NCI-H748 (cell line): ENCODE results near the gene JADE2.
A peak's percentile ranks its signal among the peaks of the same experiment; 100 is the strongest.

Experiments
- DNase-seq: peaks from one replicate; lab custom pipeline; 2025; ENCODE audit not compliant: unreplicated experiment; lab: John Stamatoyannopoulos, UW

The JADE2 gene

DNA sequence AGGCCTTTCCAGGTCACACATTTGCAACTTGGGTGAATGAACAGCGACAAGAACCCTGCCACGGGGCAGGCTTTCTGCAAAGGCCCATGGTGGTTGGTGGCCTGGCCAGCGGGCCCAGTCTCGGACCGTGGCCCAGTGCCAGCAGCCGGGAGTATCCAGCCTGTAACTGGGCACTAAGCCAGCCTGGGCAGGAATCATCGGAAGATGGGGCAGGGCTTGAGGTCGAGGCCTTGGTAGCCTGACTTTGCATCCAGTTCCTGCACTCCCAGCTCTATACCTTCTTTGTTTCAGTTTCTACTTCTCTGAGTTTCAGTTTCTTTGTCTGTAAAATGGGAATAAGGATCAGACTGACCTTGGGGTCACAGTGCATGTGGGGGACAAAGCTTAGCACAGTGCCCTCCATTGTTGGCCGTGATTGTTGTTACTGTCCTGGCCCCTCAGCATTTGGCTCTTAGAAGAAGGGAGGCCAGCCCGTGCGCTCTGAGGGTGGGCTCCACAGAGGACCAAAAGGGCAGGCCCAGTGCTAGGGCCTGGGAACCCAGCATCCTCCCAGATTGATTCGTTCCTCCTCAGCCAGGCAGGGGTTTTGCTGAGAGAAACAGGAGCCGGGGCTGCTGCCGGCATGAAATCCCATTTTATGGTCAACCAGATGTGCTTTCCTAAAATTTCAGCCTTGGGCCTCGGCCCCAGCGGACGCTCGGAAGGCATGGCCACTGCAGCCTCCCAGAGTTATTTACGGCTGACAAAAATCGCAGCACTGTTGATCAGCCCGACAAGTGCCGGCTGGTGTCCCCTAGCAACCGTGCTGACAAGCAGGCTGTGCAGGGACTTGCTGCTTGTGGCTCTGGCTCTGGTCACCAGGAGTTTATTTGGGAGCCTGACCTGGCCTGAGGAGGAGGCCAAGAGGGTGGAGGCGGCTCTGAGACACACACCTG is 43.6 kb downstream of the JADE2 start:
- DNase-seq = no peak

DNA sequence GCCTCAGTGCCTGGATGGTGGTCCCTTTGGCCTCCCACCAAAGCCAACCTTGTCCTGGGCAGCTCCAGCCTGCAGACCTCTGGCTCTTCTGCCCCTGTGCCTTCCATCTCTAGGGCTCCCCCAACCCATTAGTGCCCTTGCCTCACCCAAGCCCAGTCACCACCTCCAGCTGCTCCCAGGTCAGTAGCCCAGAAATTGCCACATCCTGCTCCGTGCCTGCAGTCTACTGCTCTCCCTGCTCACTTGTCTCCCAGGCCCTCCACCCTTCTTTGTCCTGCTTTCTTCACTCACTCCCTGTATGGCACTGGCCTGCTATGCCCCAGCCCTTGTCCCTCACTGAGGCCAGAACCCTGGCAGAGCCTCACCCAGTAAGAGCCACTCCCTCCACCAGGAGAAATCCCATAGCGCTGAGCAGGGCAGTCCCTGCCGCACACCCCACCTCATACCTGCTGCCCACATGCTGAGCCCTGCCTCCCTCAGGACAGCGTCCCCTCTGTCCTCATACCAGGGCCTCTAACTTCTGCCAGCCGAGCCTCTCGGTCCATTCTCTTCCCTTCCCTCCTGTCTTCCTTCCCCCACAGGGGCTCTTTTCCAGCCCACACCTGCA is 44.4 kb downstream of the JADE2 start:
- DNase-seq = no peak

DNA sequence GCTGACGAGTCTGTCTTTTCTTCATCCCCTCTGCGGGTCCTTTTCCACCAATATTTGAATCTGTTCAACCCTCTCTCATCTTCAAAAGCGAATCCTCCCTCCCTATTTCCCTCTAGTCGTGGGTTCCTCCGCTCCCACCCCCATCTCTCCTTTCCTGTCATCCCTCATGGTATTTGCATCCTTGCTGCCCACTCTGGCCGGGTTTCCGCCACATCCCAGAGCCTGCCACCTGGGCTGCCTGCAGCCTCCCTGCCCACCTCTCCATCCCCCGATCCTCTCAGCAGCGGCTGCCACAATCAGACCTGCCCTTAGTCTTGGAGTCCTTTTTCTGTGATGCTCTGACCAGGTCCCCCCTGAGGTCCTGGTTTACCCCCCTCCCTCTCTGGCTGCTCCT is 44.9 kb downstream of the JADE2 start:
- DNase-seq = no peak

DNA sequence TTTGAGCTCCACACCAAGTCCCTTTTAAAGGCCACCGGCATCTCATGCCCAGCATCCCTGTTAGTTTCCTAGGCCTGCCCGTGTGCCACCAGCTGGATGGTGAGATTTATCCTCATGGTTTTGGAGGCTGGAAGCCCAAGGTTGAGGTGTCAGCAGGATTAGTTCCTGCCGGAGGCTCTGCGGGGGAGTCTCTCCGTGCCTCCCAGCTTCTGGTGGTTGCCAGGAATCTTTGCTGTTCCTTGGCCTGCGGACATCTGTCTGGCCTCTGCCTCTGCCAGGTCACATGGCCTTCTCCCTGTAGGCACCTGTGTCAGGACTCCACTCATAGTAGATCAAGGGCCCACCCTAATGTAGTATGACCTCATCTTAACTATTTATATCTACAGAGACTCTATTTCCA is 45.4 kb downstream of the JADE2 start:
- no peak for DNase-seq

DNA sequence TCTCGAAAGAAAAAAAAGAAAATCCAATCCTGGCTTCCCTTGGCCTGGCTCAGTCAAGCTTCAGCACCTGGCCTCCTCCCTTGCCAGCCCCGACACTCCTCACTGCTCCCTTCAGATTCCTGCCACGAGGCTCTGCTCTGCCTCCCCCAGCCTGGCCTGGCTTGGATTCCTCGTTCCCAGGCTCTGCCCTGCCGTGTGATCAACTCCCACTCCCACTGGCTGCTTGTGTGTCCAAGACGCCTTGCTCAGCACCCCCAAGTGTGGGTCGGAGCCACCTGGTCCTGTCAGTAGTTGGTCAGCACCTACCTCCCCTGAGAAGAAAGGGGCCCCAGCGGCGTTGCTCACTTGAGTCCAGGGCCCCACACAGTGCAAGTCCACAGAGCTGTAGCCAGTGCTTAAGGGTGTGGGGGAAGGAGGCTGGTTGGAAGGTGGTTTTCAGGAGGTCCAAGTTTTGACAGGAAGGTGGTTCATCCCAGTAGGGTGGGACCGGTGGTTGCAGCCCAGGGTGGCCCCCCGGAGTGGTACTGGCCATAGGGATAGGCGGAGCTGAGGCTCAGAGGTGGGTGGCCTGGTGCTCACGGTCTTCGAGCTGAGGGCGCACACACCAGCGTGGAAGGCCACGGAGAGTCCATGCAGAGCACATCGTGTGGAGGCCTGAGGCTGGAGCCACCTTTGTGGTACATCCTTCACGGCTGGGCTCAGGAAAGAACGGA is 46.4 kb downstream of the JADE2 start:
- no peak for DNase-seq

DNA sequence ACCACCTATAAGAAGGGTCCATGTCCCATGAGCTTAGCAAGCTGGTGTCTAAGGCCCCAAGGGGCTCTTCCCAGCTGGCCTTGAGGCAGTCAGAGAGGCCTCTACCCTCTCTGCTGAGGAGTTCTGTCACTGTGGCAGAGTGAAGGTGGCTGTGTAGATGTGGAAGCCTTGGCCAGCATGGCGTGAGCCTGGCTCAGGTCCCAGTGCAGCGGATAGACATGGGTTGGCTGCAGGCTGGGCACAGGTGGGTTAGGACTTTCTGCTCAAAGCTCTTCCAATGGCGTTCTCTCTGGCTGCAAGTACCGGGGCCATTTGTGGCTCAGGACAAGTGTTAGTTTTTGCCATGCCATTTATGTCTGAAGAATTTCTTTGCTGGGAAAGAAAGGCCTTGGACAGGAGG is 47.3 kb downstream of the JADE2 start:
- no peak for DNase-seq

DNA sequence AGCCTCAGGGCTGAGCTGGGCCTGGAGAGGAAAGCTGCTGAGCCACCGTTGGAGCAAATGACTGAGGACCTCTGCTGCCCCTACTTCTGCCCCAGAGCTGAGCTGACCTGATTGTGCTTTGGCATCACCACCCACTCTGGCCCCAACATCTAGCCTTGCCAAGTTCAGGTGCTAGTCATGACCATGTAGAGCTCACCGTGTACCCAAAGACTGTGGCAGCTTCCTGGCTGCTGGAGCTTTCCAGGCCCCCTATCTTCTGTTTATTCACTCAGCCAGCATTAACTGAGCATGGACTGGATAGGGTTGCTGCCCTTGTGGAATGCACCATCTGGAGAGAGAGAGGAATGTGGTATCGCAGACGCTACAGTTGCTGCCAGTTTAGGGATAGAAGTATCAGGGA is 49.1 kb downstream of the JADE2 start:
- DNase-seq = no peak

DNA sequence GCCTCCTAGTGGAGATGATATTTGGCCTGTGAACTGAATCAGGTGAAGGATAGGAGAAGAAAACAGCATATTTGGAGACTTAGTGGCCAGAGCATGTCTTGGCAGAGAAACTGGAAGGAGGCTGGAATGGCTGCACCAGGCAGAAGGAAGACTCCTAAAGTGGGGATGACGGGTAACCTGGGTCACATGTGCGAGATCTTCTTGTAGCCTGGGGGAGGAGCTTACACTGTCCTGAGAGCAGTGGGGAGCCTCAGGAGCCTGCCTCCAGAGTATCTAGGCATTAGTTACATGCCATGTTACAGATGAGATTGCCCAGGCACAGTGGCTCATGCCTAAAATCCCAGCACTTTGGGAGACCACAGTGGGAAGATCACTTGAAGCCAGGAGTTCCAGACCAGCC is 49.8 kb downstream of the JADE2 start:
- no peak for DNase-seq

DNA sequence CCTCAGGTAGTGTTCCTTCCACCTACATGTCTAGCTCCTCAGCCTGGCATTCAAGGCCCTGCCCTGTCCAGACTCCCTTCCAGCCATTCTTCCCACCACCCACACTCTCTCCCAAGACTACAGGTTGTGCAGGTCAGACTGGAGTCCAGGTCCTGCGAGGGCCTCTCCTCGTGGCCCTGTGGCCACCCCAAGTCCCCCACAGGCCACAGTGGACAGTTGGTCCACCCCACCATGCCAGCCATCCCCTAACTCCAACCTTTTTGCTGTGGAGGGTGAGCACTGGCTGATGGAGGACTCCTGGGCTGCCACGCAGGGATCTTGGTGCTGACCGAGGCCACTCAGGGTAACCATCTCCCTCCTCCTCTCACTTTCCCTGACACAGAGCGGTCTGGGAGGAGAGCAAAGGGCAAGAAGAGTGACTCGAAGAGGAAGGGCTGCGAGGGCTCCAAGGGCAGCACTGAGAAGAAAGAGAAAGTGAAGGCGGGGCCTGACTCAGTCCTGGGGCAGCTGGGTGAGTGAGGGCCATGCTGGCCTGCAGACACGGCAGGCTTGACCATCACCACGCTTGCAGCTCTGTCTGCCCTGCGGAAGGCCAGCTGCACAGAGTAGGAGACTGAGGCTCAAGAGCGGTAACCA is 51.0 kb downstream of the JADE2 start:
- no peak for DNase-seq

DNA sequence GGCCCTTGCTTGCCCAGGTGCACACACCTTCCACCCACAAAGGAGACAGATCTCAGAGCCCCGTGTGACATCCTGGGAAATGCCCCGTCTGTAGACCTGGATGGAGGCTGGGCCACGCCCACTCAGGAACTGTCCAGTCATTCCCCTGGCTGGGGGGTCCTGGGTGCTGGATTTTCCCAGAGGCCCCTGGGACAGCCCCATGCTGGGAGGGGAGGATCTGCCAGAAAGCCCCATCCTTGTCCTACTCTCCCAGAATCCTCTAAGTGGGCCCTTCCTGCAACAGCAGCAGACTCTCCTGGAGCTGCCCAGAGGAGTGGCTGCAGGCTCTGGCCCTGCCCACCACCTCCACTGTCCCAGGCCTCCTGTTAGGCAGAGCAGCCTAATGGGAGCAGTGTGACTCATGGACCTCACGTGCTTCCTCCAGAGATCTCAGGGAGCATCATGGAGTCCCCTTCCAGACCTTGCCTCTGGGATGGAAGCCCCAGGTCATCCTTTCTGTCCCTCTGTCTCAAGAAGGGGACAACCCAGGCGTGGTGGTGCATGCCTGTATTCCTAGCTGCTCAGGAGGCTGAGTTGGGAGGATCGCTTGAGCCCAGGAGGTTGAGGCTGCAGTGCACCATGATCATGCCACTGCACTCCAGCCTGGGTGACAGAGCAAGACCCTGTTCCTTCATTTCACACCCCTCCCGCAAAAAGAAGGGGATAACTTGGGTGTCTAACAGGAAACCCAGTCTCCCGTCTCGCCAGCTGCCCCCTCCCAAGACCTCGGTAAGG is 51.7 kb downstream of the JADE2 start:
- DNase-seq = no peak

DNA sequence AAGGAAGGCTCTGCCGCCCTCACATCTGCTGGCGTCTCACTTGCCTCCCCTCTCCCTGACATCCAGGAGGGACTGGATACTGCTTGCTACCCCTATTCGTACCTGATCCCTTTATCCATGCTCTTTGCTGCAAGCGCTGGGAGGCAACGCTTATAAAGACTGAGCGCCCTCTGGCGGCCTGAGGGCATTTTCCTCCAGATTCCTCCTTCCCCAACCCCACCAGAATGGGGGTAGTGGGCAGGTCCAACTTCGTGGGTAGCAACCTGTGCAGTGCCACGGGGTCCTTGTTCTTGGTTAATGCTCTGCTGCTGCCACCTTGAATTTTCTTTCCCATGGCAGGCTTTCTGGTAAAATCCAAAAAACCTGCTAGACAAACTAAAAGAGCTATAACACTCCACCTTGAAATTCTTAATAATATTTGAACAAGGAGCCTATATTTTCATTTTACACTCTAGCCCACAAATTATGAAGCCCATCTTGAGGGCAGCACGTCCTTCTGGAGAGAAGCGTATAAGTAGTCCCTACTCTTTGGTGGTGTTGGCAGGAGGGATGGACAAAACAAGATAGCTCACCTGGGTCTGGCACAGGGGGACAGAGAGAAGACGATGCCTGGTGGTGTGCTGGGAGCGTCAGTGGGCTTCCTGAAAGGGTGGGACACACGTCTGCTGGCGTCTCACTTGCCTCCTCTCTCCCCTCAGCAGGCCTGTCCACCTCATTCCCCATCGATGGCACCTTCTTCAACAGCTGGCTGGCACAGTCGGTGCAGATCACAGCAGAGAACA is 52.5 kb downstream of the JADE2 start:
- DNase-seq = peak; percentile 82

DNA sequence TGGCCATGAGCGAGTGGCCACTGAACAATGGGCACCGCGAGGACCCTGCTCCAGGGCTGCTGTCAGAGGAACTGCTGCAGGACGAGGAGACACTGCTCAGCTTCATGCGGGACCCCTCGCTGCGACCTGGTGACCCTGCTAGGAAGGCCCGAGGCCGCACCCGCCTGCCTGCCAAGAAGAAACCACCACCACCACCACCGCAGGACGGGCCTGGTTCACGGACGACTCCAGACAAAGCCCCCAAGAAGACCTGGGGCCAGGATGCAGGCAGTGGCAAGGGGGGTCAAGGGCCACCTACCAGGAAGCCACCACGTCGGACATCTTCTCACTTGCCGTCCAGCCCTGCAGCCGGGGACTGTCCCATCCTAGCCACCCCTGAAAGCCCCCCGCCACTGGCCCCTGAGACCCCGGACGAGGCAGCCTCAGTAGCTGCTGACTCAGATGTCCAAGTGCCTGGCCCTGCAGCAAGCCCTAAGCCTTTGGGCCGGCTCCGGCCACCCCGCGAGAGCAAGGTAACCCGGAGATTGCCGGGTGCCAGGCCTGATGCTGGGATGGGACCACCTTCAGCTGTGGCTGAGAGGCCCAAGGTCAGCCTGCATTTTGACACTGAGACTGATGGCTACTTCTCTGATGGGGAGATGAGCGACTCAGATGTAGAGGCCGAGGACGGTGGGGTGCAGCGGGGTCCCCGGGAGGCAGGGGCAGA is 53.3 kb downstream of the JADE2 start:
- DNase-seq = no peak

DNA sequence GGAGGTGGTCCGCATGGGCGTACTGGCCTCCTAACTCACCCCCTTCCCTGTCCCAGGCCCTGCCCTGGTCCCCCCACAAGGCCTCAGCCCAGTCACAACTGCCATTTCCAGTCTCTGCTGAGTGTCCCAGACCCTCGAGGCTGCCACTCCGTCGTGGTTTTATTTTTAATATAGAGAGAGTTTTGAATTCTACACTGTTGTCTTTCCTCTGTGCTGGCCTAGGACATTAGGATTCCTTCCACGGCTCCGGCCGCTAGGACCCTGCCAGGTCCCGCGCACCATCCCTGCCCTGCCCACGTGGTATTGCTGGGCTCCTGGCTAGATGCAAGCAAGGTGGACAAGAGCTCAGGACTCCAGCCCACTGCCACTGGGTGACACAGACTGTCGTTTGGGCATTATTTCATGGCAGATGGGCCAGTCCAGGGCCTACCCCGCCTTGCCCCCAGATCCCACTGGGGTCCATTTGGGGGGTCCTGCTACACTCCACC is 53.9 kb downstream of the JADE2 start:
- no peak for DNase-seq

DNA sequence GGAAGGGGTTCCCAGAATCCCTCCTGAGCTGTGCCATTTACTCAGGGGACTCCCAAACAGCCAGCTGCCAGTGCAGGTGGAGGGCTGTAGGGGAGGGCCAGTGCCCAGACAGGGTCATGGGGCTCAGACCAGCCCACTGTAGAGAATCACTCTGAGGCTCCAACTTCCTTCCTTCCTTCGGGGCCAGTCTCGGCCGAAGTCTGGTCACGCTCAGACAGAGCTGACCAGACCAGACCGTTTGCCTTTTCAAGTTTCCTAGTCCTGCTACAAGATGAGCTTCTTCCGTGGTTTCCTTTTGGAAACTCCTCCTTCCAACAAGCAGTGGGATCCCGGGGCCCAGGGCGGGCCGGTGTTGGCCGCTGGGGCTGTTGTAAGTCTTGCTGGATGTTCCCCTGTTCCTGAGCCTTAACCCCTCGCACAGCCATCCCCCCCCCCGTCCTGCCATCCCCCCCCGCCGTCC is 54.6 kb downstream of the JADE2 start:
- no peak for DNase-seq

DNA sequence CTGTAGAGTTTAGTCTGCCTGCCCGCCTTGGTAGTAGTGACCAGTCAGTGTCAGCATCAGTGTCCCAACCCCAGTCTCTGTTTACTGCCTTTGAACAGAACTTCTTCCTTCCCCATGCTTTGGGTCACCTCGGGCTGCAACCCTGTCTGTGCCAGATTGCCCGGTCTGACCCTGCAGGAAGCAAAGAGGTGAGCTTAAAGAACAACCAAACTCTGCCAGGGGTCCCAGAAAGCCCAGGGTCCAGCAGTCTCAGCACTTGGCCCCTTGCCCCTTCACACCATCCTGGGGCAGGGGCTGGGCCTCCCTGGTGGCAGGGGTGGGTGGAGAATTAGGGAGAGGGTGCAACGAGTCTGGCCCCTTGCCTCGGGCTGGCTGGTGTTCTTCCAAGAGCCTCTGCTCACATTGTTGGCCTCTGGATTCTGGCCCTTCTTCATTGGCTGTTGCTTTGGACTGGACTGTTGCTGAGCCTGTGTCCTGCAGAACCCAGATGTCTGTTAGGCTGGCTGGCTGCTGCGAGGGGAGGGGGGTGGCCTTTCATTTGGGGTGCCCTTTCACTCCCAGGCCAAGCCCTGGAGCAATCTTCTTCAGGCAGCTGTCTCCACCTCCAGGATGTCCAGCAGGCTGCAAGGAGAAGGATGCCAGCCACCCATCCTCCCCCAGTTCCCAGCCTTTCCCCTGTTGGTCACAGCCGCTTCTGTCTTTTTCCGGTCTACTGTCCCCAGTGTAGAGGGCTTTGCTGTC is 55.9 kb downstream of the JADE2 start:
- DNase-seq = no peak

DNA sequence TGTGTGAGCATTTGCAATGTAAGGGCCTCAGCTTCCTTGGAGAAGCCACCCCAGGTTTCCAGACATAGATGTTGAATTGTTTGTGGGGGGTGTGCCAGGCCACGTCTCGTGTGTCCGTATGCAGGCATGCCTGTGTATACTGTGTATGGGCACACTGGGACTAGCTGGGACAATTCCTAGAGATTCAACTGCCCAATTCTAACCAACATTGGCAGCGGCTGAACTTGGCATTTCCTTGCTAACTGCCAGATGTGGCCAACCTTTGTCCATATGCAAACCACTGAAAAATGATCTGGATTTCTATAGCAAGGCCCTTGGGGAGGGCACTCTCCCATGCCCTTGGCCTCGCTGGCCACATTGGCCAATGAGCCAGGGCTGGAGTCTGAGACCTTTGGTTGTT is 56.8 kb downstream of the JADE2 start:
- DNase-seq = no peak

DNA sequence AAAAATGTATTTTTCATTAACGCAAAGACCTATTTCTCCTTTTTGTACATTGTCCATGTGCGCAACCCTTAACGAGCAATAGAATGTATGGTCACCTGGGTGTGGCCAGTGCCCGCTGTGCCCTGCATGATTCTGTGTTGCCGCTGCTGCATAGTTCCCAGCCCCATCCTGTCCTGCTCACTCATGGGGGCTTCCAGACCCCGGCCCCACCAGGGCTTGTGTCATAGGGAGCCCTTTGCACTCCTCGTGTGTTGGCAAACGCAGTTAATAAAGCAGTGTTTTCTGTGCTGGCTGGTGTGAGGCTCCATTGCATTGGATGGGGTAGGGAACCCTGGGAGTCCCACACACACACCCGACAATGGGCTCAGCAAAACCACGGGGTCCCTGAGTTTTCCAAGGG is 57.5 kb downstream of the JADE2 start:
- no peak for DNase-seq

DNA sequence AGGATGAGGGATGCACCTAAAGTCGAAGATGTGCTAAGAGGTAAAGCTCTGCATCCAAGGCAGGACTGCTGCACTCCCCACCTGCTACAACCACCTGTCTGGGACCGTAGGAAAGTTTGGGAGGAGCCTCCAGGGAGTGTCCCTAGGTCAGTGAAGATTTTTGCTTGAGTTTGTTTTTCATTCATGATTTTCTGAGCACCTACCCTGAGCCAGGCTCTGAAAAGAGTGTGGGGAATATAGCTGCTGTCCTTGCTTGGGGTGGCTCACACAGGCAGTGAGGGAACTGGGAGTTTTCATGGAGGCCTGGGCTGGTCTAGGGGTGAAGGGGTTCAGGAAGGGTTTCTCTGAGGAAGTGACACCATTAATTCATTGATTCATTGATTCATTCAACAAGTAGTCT is 58.3 kb downstream of the JADE2 start:
- no peak for DNase-seq
